Neural cell (in vitro differentiated cells): ENCODE measurements around the gene ICE2. TPM values are rescaled to one million over a fixed set of nuclear protein-coding genes. Genes with fewer than 3 reads are reported as not detected.

ENCODE experiments used
- H2AFZ ChIP-seq: fragments of 200-600, 300-800 bp; sonication (generic), shearing (Covaris generic); 2 replicates; pipeline ENCODE4 v1.6.0; 2014; ENCODE audit warnings: low read depth, mild to moderate bottlenecking, antibody characterized with exemption, low read length, moderate library complexity
- H3F3A ChIP-seq: fragments of 200-600 bp; shearing (Covaris generic); 2 replicates; pipeline ENCODE4 v1.6.1; 2016; ENCODE audit warnings: mild to moderate bottlenecking, moderate library complexity, mixed read lengths, antibody characterized with exemption, low read length; ENCODE audit not compliant: insufficient read depth, poor library complexity, severe bottlenecking
- H3K27ac ChIP-seq: fragments of 200-600, 300-800 bp; sonication (generic), shearing (Covaris generic); 2 replicates; pipeline ENCODE4 v1.5.1; 2014; ENCODE audit warnings: mild to moderate bottlenecking, low read length, moderate library complexity
- H3K27me3 ChIP-seq: fragments of 300-800, 200-600 bp; sonication (generic), shearing (Covaris generic); 2 replicates; pipeline ENCODE4 v1.6.0; 2014; ENCODE audit warnings: mild to moderate bottlenecking, low read depth, low read length, moderate library complexity; ENCODE audit not compliant: insufficient read depth
- H3K36me3 ChIP-seq: fragments of 300-800, 200-600 bp; sonication (generic), shearing (Covaris generic); 2 replicates; pipeline ENCODE4 v1.5.1; 2014; ENCODE audit warnings: mild to moderate bottlenecking, antibody characterized with exemption, low read length, moderate library complexity; ENCODE audit not compliant: insufficient read depth
- H3K4me2 ChIP-seq: fragments of 300-800, 200-600 bp; sonication (generic), shearing (Covaris generic); 2 replicates; pipeline ENCODE4 v1.6.0; 2014; ENCODE audit warnings: mild to moderate bottlenecking, low read length
- H3K4me3 ChIP-seq: fragments of 300-800, 200-600 bp; sonication (generic), shearing (Covaris generic); 2 replicates; pipeline ENCODE4 v1.5.1; 2014; ENCODE audit warnings: mild to moderate bottlenecking, low read length, moderate library complexity
- H3K79me2 ChIP-seq: fragments of 200-600 bp; shearing (Covaris generic); replicated peaks from 2 replicates; pipeline ENCODE4 v1.6.0; 2014; ENCODE audit warnings: mild to moderate bottlenecking, low read length, moderate library complexity; ENCODE audit not compliant: insufficient read depth
- H3K9ac ChIP-seq: fragments of 300-800, 200-600 bp; sonication (generic), shearing (Covaris generic); 2 replicates; pipeline ENCODE4 v1.6.1; 2016; ENCODE audit warnings: mild to moderate bottlenecking, low read length, mixed read lengths
- H3K9me2 ChIP-seq: fragments of 200-600 bp; shearing (Covaris generic); 2 replicates; pipeline ENCODE4 v1.6.1; 2016; ENCODE audit warnings: mild to moderate bottlenecking, low read length, mixed read lengths; ENCODE audit not compliant: insufficient read depth
- H3K9me3 ChIP-seq: fragments of 200-600, 300-800 bp; sonication (generic), shearing (Covaris generic); 2 replicates; pipeline ENCODE4 v1.6.1; 2016; ENCODE audit warnings: mild to moderate bottlenecking, mixed run types, low read length, moderate library complexity, mixed read lengths
- H4K20me1 ChIP-seq: fragments of 200-600 bp; shearing (Covaris generic); 2 replicates; pipeline ENCODE4 v1.6.1; 2016; ENCODE audit warnings: mild to moderate bottlenecking, mixed run types; ENCODE audit not compliant: insufficient read depth
- CTCF ChIP-seq: fragments of 450-650 bp; IDR thresholded peaks from 2 replicates; pipeline ENCODE4 v1.5.1; 2014; ENCODE audit warnings: antibody characterized with exemption, mild to moderate bottlenecking, moderate library complexity; ENCODE audit not compliant: poor library complexity, severe bottlenecking
- EP300 ChIP-seq: fragments of 450-650 bp; conservative IDR thresholded peaks from 2 replicates; pipeline ENCODE4 v1.6.1; 2014; ENCODE audit warnings: antibody characterized with exemption, mild to moderate bottlenecking, moderate library complexity; ENCODE audit not compliant: poor library complexity, severe bottlenecking
- EZH2 ChIP-seq: fragments of 200-600, 300-800 bp; shearing (Covaris generic), sonication (generic); IDR thresholded peaks from 2 replicates; pipeline ENCODE4 v1.6.1; 2014; ENCODE audit warnings: antibody characterized with exemption, low read length, borderline replicate concordance, mild to moderate bottlenecking; ENCODE audit not compliant: insufficient read depth, poor library complexity, severe bottlenecking
- MXI1 ChIP-seq: fragments of 450-650 bp; conservative IDR thresholded peaks from 2 replicates; pipeline ENCODE4 v1.6.1; 2014; ENCODE audit warnings: antibody characterized with exemption, mild to moderate bottlenecking; ENCODE audit not compliant: poor library complexity, severe bottlenecking
- POLR2AphosphoS5 ChIP-seq: IDR thresholded peaks from 2 replicates; pipeline ENCODE4 v1.6.1; 2012
- RAD21 ChIP-seq: fragments of 450-650 bp; conservative IDR thresholded peaks from 2 replicates; pipeline ENCODE4 v1.6.1; 2014; ENCODE audit warnings: antibody characterized with exemption, mild to moderate bottlenecking, moderate library complexity
- REST ChIP-seq: IDR thresholded peaks from 2 replicates; pipeline ENCODE4 v1.6.1; 2012; ENCODE audit warnings: borderline replicate concordance
- SMC3 ChIP-seq: fragments of 450-650 bp; conservative IDR thresholded peaks from 2 replicates; pipeline ENCODE4 v1.6.1; 2014; ENCODE audit warnings: antibody characterized with exemption, mild to moderate bottlenecking, moderate library complexity; ENCODE audit not compliant: poor library complexity
- TAF1 ChIP-seq: IDR thresholded peaks from 2 replicates; pipeline ENCODE4 v1.6.1; 2012; ENCODE audit warnings: low read depth
- polyA plus RNA-seq: library from polyadenylated mRNA; depleted of rRNA; stranded (reverse); fragments of >200 nt; gene quantifications from 2 replicates; pipeline ENCODE4 v1.2.3, GENCODE V29; 2014

Gene ICE2
- polyA plus RNA-seq, 1 donor from 2014 or later: 34.0 TPM

GRCh38 chr15:60462027-60462426 lies 16.9 kb downstream of the ICE2 start:
- Histone ChIP-seq H3K9me2 (no peaks in the 10 kb centered on the region), H3K79me2 (no peaks in the 10 kb centered on the region), H3K4me2 (no peak overlapping the region), H3K9ac (no peak overlapping the region), H2AFZ (no peak overlapping the region), H3K36me3 (no peaks in the 10 kb centered on the region), H4K20me1 (no peaks in the 10 kb centered on the region), H3K27ac (no peak overlapping the region), H3K9me3 (no peaks in the 10 kb centered on the region), H3F3A (no peaks in the 10 kb centered on the region), H3K4me3 (no peak overlapping the region), H3K27me3 (no peaks in the 10 kb centered on the region)
- TF ChIP-seq MXI1: no peak
- no peak for TF ChIP-seq CTCF
- TF ChIP-seq TAF1: no peak
- no peak for TF ChIP-seq EZH2
- TF ChIP-seq SMC3: no peak
- TF ChIP-seq EP300: no peak
- TF ChIP-seq REST: no peak
- TF ChIP-seq RAD21: no peak
- TF ChIP-seq POLR2AphosphoS5: no peak

- H3K36me3 ChIP-seq: no peaks in the 10 kb centered on the region
- H3K4me2 ChIP-seq: no peak overlapping the region
- H3K4me3 ChIP-seq: no peak overlapping the region
- H3K27ac ChIP-seq: no peak overlapping the region
- no peaks in the 10 kb centered on the region for H3K9me3 ChIP-seq
- H4K20me1 ChIP-seq: no peaks in the 10 kb centered on the region
- no peak overlapping the region for H3K9ac ChIP-seq
- no peak overlapping the region for H2AFZ ChIP-seq
- no peaks in the 10 kb centered on the region for H3F3A ChIP-seq
- H3K9me2 ChIP-seq: no peaks in the 10 kb centered on the region
- no peaks in the 10 kb centered on the region for H3K27me3 ChIP-seq
- H3K79me2 ChIP-seq: no peaks in the 10 kb centered on the region
- TF ChIP-seq CTCF: no peak
- no peak for TF ChIP-seq POLR2AphosphoS5
- TF ChIP-seq EP300: no peak
Measured at GRCh38 chr15:60460931-60461330, 18.0 kb downstream of the ICE2 start.
